ENCODE measurements around the gene HLF. TPM values are rescaled to one million over a fixed set of nuclear protein-coding genes. Genes with fewer than 3 reads are reported as not detected.

The HLF gene
- total RNA-seq, 3 donors from 2014 or later: 1.3 to 34.9 (median 3.5) TPM

GRCh38 chr17:55318715-55319487 is 54.1 kb downstream of the HLF start:
- no peak for TF ChIP-seq CTCF (IDR thresholded peaks at IDR 0.05)
- H3K4me3 ChIP-seq: no peak overlapping the region
- no peaks in the 10 kb centered on the region for H3K4me1 ChIP-seq (ENCODE audit: low read depth)
- ATAC-seq (no peak), DNase-seq (no peak)
- no peaks in the 10 kb centered on the region for H3K36me3 ChIP-seq (ENCODE audit: low read depth)
- intact Hi-C loops (cut with DNase I, micrococcal nuclease): no loop called here
- H3K9me3 ChIP-seq: no peaks in the 10 kb centered on the region

DNA sequence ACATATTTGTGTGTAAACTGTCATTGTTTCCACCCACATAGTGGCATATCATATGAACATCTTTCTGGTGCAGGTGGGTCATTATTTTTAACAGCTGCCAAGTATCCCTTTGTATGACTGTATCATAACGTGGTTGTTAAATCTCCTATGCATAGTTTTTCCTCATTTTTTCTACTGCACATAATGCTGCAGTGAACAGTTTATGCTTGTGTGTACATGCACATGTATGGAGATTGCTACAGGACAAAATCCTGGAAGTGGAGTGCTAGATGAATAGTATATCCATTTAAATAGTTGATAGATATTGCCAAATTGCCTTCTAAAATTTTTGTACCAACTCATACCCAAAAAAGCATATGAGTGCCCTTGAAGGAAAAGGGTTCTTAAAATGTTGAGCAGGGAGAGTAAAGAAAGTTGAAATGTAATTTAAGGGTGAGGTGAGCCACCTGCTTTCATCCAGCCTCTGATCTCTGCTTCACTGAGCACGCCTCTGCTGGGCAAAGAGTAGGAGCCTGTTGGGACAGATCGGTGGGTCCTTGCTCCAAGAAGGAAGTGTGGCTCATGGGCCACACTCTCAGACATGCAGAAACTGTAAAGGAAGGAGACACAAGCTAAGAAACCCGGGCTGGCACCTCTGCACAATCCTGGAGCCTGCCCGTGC is 55.3 kb downstream of the HLF start:
- no peak for DNase-seq
- ATAC-seq: no peak
- no peak for TF ChIP-seq CTCF (IDR thresholded peaks at IDR 0.05)
- no peak overlapping the region for H3K4me3 ChIP-seq
- H3K4me1 ChIP-seq (ENCODE audit: low read depth): no peaks in the 10 kb centered on the region
- intact Hi-C loops (cut with DNase I, micrococcal nuclease): no loop called here
- H3K9me3 ChIP-seq: no peaks in the 10 kb centered on the region
- no peaks in the 10 kb centered on the region for H3K36me3 ChIP-seq (ENCODE audit: low read depth)

DNA sequence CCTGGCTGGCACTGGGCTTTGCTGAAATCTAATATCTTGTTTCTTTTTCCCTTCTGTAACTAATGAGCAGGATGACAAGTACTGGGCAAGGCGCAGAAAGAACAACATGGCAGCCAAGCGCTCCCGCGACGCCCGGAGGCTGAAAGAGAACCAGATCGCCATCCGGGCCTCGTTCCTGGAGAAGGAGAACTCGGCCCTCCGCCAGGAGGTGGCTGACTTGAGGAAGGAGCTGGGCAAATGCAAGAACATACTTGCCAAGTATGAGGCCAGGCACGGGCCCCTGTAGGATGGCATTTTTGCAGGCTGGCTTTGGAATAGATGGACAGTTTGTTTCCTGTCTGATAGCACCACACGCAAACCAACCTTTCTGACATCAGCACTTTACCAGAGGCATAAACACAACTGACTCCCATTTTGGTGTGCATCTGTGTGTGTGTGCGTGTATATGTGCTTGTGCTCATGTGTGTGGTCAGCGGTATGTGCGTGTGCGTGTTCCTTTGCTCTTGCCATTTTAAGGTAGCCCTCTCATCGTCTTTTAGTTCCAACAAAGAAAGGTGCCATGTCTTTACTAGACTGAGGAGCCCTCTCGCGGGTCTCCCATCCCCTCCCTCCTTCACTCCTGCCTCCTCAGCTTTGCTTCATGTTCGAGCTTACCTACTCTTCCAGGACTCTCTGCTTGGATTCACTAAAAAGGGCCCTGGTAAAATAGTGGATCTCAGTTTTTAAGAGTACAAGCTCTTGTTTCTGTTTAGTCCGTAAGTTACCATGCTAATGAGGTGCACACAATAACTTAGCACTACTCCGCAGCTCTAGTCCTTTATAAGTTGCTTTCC is 56.0 kb downstream of the HLF start:
- no peaks in the 10 kb centered on the region for H3K36me3 ChIP-seq (ENCODE audit: low read depth)
- intact Hi-C loops (cut with DNase I, micrococcal nuclease): no loop called here
- DNase-seq (no peak), ATAC-seq (no peak)
- no peak for TF ChIP-seq CTCF (IDR thresholded peaks at IDR 0.05)
- no peaks in the 10 kb centered on the region for H3K9me3 ChIP-seq
- H3K4me1 ChIP-seq (ENCODE audit: low read depth): no peaks in the 10 kb centered on the region
- H3K4me3 ChIP-seq: no peak overlapping the region

GRCh38 chr17:55321427-55322060 is 56.8 kb downstream of the HLF start:
- Histone ChIP-seq H3K36me3 (ENCODE audit: low read depth) (no peaks in the 10 kb centered on the region), H3K4me1 (ENCODE audit: low read depth) (no peaks in the 10 kb centered on the region), H3K9me3 (no peaks in the 10 kb centered on the region), H3K4me3 (no peak overlapping the region)
- no peak for ATAC-seq
- intact Hi-C loops (cut with DNase I, micrococcal nuclease): no loop called here
- no peak for DNase-seq
- no peak for TF ChIP-seq CTCF (IDR thresholded peaks at IDR 0.05)

DNA sequence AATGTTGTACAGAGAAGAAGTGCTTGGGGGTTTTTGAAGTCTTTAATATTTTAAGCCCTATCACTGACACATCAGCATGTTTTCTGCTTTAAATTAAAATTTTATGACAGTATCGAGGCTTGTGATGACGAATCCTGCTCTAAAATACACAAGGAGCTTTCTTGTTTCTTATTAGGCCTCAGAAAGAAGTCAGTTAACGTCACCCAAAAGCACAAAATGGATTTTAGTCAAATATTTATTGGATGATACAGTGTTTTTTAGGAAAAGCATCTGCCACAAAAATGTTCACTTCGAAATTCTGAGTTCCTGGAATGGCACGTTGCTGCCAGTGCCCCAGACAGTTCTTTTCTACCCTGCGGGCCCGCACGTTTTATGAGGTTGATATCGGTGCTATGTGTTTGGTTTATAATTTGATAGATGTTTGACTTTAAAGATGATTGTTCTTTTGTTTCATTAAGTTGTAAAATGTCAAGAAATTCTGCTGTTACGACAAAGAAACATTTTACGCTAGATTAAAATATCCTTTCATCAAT is 57.8 kb downstream of the HLF start:
- no peaks in the 10 kb centered on the region for H3K4me1 ChIP-seq (ENCODE audit: low read depth)
- intact Hi-C loops (cut with DNase I, micrococcal nuclease): no loop called here
- DNase-seq (no peak), ATAC-seq (no peak)
- H3K9me3 ChIP-seq: no peaks in the 10 kb centered on the region
- TF ChIP-seq CTCF (IDR thresholded peaks at IDR 0.05): no peak
- H3K36me3 ChIP-seq (ENCODE audit: low read depth): no peaks in the 10 kb centered on the region
- H3K4me3 ChIP-seq: no peak overlapping the region

Data from mucosa of descending colon (tissue), 3 donors.